Sigmoid colon (tissue), 4 donors: Measurements from ENCODE around the gene BPIFB2.

Source experiments
- CTCF ChIP-seq, 4 experiments: fragments of 450-650 bp in 3 of 4; fragments of 200-600 bp in 1 of 4; IDR thresholded peaks; one replicate each; pipeline ENCODE4 v1.5.1; 2016 to 2019; ENCODE audit warnings: antibody characterized with exemption in 4 of 4, mild to moderate bottlenecking in 3 of 4, moderate library complexity in 2 of 4
- EP300 ChIP-seq, 4 donors: sonication (generic); formaldehyde crosslinking; IDR thresholded peaks; one replicate each; pipeline ENCODE4 v1.6.1; 2017; ENCODE audit warnings: antibody characterized with exemption in 4 of 4
- POLR2A ChIP-seq, 2 donors: fragments of 450-650 bp; IDR thresholded peaks; one replicate each; pipeline ENCODE4 v1.6.1; 2016; ENCODE audit warnings: antibody characterized with exemption in 2 of 2, mild to moderate bottlenecking in 2 of 2, moderate library complexity in 2 of 2
- POLR2AphosphoS5 ChIP-seq, 4 donors: sonication (generic); formaldehyde crosslinking; IDR thresholded peaks; one replicate each; pipeline ENCODE4 v1.6.1; 2017; ENCODE audit warnings: antibody characterized with exemption in 4 of 4

GRCh38 chr20:33068251-33068939 is 60.9 kb downstream of the BPIFB2 start:
- TF ChIP-seq CTCF (IDR thresholded peaks at IDR 0.05) (no peak), POLR2AphosphoS5 (IDR thresholded peaks at IDR 0.05) (no peak), POLR2A (IDR thresholded peaks at IDR 0.05) (no peak), EP300 (IDR thresholded peaks at IDR 0.05) (no peak)
